KMS-11 (cell line): Measurements from ENCODE around the gene MYF5.

ENCODE experiments used
- H2AFZ ChIP-seq: fragments of 200-600 bp; sonication (generic); 2 replicates; pipeline ENCODE4 v1.6.1; 2016; ENCODE audit warnings: antibody characterized with exemption, mixed run types, low read depth
- H3K27ac ChIP-seq: fragments of 200-600 bp; sonication (generic); 2 replicates; pipeline ENCODE4 v1.6.1; 2016; ENCODE audit warnings: mild to moderate bottlenecking, mixed run types
- H3K27me3 ChIP-seq: fragments of 200-600 bp; sonication (generic); 2 replicates; pipeline ENCODE4 v1.6.1; 2017; ENCODE audit warnings: mild to moderate bottlenecking, low read depth, mixed run types, moderate library complexity; ENCODE audit not compliant: insufficient read depth
- H3K36me3 ChIP-seq: fragments of 200-600 bp; sonication (generic); 2 replicates; pipeline ENCODE4 v1.6.1; 2017; ENCODE audit warnings: mild to moderate bottlenecking, mixed run types; ENCODE audit not compliant: insufficient read depth
- H3K4me1 ChIP-seq: fragments of 200-600 bp; sonication (generic); 2 replicates; pipeline ENCODE4 v1.6.1; 2016; ENCODE audit warnings: mild to moderate bottlenecking, low read depth, mixed run types; ENCODE audit not compliant: poor library complexity, severe bottlenecking
- H3K4me2 ChIP-seq: fragments of 200-600 bp; sonication (generic); 2 replicates; pipeline ENCODE4 v1.7.0; 2016; ENCODE audit warnings: mild to moderate bottlenecking, mixed run types
- H3K4me3 ChIP-seq: fragments of 200-600 bp; sonication (generic); IDR thresholded peaks from 2 replicates; pipeline ENCODE4 v1.6.1; 2017; ENCODE audit warnings: low read depth, low read length, mixed read lengths; ENCODE audit not compliant: insufficient read depth
- H3K79me2 ChIP-seq: fragments of 200-600 bp; sonication (generic); 2 replicates; pipeline ENCODE4 v1.6.1; 2016; ENCODE audit warnings: low read depth, mixed run types; ENCODE audit not compliant: insufficient read depth
- H3K9ac ChIP-seq: fragments of 200-600 bp; sonication (generic); 2 replicates; pipeline ENCODE4 v1.6.1; 2016; ENCODE audit warnings: mild to moderate bottlenecking, mixed run types
- H4K20me1 ChIP-seq: fragments of 200-600 bp; sonication (generic); 2 replicates; pipeline ENCODE4 v1.6.1; 2016; ENCODE audit warnings: mild to moderate bottlenecking, mixed run types; ENCODE audit not compliant: insufficient read depth
- TF ChIP-seq, protein P1 (sequence below): fragments of 200-600 bp; sonication (generic); conservative IDR thresholded peaks from 2 replicates; pipeline ENCODE4 v1.6.1; 2017; ENCODE audit warnings: low read depth, mild to moderate bottlenecking, antibody characterized with exemption, low read length, moderate library complexity, mixed read lengths

MYF5 gene

GRCh38 chr12:80715713-80716249 lies 931 bp upstream of the MYF5 start:
- Histone ChIP-seq H3K27me3 (no peaks in the 10 kb centered on the region), H3K79me2 (no peaks in the 10 kb centered on the region), H3K36me3 (no peaks in the 10 kb centered on the region), H3K4me2 (no peak overlapping the region), H3K4me3 (no peak overlapping the region), H3K27ac (no peak overlapping the region), H2AFZ (no peak overlapping the region), H3K4me1 (no peaks in the 10 kb centered on the region), H3K9ac (no peak overlapping the region), H4K20me1 (no peaks in the 10 kb centered on the region)
- TF ChIP-seq, protein P1, sequence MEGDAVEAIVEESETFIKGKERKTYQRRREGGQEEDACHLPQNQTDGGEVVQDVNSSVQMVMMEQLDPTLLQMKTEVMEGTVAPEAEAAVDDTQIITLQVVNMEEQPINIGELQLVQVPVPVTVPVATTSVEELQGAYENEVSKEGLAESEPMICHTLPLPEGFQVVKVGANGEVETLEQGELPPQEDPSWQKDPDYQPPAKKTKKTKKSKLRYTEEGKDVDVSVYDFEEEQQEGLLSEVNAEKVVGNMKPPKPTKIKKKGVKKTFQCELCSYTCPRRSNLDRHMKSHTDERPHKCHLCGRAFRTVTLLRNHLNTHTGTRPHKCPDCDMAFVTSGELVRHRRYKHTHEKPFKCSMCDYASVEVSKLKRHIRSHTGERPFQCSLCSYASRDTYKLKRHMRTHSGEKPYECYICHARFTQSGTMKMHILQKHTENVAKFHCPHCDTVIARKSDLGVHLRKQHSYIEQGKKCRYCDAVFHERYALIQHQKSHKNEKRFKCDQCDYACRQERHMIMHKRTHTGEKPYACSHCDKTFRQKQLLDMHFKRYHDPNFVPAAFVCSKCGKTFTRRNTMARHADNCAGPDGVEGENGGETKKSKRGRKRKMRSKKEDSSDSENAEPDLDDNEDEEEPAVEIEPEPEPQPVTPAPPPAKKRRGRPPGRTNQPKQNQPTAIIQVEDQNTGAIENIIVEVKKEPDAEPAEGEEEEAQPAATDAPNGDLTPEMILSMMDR = no peak

DNA sequence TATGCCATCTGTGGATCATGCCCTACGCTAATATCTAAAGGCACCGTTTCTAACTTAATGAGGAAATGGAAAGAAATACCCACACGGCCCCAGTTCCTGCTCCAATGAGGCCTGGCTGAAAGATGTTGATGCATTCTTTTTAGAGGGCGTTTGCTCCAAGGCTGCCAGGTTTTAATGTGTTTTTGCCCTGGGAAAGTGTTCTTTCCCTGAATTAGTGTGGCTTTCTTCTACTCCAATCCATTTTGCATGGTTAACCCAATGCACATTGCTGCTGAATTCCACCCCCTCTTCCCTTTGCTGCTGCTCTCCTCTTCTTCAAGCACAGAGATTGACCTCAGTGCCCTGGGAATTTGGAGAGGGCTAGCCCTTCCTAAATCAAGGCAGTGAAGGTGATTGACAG lies 1.1 kb downstream of the MYF5 start:
- H2AFZ ChIP-seq = no peak overlapping the region
- H3K9ac ChIP-seq = no peak overlapping the region
- H3K79me2 ChIP-seq = no peaks in the 10 kb centered on the region
- H3K4me1 ChIP-seq = no peaks in the 10 kb centered on the region
- no peaks in the 10 kb centered on the region for H3K36me3 ChIP-seq
- no peaks in the 10 kb centered on the region for H3K27me3 ChIP-seq
- H3K27ac ChIP-seq = no peak overlapping the region
- no peak overlapping the region for H3K4me2 ChIP-seq
- H3K4me3 ChIP-seq = no peak overlapping the region
- H4K20me1 ChIP-seq = no peaks in the 10 kb centered on the region
- TF ChIP-seq, protein P1 = no peak

DNA sequence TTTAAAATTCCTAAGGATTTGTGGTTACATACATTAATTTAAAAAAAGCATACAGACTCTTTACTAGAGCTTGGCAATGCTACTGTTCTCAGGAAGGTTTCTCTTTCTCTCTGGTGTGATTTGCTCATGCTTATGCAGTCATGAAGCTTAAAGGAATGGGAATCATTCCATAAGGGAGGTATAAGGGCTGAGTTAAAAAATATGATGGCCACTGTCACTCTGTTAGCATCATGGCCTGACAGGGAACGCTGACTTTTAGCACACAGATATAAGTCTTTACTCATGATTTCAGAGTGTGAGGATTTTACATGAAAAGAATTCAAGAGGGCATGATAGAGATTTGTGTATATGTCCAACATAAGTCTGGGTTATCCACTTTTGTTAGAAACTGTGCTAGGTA lies 3.8 kb downstream of the MYF5 start:
- no peak overlapping the region for H3K4me3 ChIP-seq
- no peak overlapping the region for H3K27ac ChIP-seq
- no peaks in the 10 kb centered on the region for H3K79me2 ChIP-seq
- no peaks in the 10 kb centered on the region for H3K4me1 ChIP-seq
- no peak overlapping the region for H2AFZ ChIP-seq
- H3K27me3 ChIP-seq = no peaks in the 10 kb centered on the region
- no peaks in the 10 kb centered on the region for H3K36me3 ChIP-seq
- H3K4me2 ChIP-seq = no peak overlapping the region
- TF ChIP-seq, protein P1 = no peak
- no peaks in the 10 kb centered on the region for H4K20me1 ChIP-seq
- H3K9ac ChIP-seq = no peak overlapping the region

DNA sequence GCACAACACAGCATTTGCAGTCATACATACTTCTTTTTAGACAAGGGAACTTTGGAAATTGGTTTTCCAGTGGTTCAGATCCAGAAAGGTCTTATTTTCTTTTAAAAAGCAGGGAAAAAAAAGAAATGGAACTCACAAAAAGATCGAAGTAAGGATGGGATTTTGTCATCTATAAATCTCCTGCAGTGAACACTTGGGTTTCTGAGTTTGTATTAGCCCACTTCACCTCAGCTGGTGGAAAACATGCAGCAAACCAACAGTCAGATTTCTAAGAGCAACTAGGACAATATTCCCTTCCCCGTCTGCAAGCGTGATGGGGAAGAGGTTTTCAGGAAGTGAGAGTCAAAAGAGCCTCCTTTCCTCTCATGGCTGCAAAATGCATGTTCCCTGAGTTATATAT lies 4.6 kb downstream of the MYF5 start:
- Histone ChIP-seq H2AFZ (no peak overlapping the region), H3K36me3 (no peaks in the 10 kb centered on the region), H3K4me3 (no peak overlapping the region), H3K79me2 (no peaks in the 10 kb centered on the region), H3K27me3 (no peaks in the 10 kb centered on the region), H3K9ac (no peak overlapping the region), H3K4me1 (no peaks in the 10 kb centered on the region), H4K20me1 (no peaks in the 10 kb centered on the region), H3K4me2 (no peak overlapping the region), H3K27ac (no peak overlapping the region)
- TF ChIP-seq, protein P1 = no peak
